Measurements from ENCODE around the gene NECTIN1. TPM values are rescaled to one million over a fixed set of nuclear protein-coding genes. Genes with fewer than 3 reads are reported as not detected.
A peak's percentile ranks its signal among the peaks of the same experiment; 100 is the strongest.

The NECTIN1 gene, protein sequence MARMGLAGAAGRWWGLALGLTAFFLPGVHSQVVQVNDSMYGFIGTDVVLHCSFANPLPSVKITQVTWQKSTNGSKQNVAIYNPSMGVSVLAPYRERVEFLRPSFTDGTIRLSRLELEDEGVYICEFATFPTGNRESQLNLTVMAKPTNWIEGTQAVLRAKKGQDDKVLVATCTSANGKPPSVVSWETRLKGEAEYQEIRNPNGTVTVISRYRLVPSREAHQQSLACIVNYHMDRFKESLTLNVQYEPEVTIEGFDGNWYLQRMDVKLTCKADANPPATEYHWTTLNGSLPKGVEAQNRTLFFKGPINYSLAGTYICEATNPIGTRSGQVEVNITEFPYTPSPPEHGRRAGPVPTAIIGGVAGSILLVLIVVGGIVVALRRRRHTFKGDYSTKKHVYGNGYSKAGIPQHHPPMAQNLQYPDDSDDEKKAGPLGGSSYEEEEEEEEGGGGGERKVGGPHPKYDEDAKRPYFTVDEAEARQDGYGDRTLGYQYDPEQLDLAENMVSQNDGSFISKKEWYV
- total RNA-seq: 10 to 100 TPM; 43.9 to 44.1 TPM
- long read RNA-seq, partial matches to known transcripts: 1 of 13 reads
- long read RNA-seq, other reads (novel, unspliced or antisense): 9 of 13 reads

DNA sequence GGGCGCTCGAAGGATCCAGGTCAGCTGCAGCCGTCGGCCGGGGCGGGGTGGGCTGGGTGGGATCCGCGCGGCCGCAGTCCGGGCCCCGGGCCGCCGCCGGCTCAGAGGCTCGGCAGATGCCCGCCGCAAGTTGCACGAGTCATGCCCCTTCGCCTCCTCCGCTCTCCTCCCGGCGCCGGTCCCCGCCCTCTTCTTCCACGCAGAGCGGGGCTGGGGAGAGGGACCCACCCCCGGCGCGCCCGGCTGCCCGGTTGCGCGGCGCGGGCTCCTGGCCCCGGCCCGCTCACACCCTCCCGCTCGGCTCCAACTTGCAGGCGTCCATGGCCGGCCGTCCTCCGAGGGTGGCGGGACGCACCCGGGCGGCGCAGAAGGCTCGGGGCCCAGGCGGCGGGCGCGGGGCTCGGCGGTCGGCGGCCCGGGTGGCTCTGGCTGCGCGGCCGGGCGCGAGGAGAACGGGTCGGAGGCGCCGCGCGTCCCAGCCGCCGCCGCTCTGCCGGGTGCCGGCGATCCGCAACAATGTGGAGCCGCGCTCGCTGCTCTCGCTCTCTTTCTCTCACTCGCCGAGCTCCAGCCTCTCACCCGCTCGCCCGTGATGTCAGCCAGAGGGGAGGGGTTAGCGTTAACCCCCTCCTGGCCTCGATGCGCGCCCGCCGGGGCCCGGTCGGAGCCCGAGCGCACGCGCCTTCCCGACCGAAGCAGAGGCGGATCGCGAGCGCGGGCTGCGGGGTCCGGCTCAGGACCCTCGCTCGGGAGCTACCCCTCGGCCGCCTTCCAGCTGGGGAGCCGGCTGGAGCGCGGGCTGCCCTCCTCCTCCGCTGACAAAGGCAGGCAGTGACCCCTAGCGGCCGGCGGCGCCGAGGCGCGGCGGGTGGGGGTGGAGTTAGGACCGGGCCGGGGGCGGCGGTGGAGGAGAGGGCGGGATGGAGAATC, at the start of gene NECTIN1:
NECTIN1 (minus strand) TSS at position 550 of the 930 bp plus-strand sequence. CDS start 647 bp downstream, outside the sequence.
- peak; percentile 82 to 93 for DNase-seq
- ATAC-seq: peak; percentile 77
- intact Hi-C loops (cut with DNase I, micrococcal nuclease): loop anchor here in 1 of 2 donors (5.0 kb wide), 1 partner anchor 62 kb away; no protein-coding TSS in a partner anchor

DNA sequence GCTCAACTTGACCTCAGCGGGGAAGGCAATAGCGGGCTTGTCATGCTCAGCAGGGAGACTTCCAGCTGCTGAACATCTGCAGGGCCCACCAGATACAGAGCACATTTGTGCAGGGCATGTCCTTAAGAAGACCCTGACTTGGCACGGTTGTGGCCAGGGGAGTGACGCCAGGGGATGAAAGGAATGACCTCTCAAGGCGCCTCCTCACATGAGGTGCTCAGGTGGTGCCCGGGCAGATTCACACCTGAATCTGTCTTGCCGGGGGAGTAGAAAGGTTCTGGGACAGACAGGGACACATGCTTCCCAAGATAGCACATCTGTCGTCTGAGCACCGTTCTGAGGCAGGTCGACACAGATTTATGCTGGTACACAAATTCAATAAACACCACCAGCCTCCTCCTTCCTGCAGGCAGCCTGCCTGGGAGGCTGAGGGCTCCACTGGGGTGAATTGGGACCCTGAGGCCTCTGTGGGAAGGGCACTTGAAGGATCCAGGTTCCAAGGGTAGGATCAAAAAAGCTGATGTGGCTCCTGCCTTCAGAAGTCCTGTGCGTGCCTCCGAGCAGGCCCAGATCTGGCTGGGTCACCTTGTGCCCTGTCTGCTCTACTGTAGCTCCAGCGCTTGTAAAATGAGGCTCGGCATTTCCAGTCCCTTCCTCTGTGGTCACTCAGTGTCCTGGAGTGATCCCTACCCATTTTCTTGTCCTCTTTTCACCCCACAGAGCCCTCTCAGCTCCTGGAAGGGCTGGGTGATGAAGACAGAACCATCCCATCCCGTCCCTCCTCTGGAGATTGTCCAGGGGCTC, 49.6 kb upstream of the NECTIN1 start:
- intact Hi-C loops (cut with DNase I, micrococcal nuclease): no loop called here
- ATAC-seq (no peak), DNase-seq (no peak)

DNA sequence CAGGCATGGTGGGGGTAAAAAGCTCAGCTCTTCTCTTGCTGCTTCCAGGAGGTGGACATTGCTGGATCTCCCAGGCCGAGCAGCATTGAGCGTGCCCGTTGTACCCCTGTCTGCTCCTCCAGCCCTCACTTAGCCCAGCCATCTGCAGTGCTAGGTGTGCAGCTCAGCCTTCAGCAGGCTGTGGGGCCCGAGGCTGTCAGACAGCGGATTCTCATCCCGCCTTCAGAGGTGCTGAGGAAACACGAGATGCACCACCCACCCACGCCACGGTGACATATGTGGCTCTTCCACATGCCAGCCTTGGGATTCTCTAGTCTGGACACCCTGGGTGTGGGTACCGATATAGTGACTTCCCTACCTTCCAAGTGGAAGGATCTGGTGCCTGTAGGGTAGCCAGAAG, 48.9 kb upstream of the NECTIN1 start:
- no peak for ATAC-seq
- intact Hi-C loops (cut with DNase I, micrococcal nuclease): no loop called here
- DNase-seq: no peak

DNA sequence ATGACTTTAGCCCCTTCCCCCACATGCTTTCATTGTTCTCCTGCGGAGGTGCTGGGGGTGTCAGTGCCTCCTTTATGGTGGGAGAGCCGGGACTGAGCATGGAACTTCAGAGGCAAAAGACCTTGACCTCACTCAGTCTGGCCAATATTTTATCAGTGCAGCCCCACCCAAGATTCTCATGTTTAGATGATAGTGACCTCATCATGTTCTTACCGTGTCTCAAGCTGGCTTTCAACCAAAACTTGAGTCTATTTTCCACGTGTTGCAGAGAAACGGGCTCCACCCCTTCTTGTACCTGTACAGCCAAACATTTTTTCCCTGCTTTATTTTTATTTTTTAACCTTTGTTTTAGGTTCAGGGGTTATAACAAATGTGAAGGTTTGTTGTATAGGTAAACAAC, 47.7 kb upstream of the NECTIN1 start:
- intact Hi-C loops (cut with DNase I, micrococcal nuclease): no loop called here
- ATAC-seq (peak; percentile 22), DNase-seq (no peak)

DNA sequence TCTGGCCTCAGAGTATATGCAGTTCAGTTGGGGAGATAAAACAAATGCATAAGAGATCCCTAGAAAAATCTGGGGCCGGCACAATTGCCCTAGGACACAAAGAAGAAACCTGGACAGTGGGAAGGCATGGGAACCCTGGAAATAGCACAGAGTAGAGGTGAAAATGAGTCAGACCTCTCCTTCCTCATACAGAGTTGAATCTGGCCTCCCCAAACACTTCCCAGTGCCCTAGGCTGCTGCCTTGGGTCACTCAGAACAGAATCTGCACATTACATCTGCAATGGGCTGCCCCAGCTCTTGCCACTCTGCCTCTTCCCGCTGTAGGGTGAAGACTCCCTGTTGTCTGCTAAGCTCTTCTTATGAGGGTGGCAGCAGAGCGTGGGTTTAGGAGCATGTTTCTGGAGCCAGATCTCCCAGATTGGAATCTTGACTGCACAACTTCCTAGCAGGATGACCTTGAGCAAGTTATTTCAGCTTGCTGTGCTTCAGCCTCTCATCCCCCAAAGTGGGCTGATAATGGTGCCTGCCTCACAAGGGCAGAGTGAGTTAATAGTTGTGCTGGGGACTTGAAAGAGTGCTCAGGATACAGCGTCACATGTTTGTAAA, 47.1 kb upstream of the NECTIN1 start:
- intact Hi-C loops (cut with DNase I, micrococcal nuclease): no loop called here
- ATAC-seq (no peak), DNase-seq (no peak)

DNA sequence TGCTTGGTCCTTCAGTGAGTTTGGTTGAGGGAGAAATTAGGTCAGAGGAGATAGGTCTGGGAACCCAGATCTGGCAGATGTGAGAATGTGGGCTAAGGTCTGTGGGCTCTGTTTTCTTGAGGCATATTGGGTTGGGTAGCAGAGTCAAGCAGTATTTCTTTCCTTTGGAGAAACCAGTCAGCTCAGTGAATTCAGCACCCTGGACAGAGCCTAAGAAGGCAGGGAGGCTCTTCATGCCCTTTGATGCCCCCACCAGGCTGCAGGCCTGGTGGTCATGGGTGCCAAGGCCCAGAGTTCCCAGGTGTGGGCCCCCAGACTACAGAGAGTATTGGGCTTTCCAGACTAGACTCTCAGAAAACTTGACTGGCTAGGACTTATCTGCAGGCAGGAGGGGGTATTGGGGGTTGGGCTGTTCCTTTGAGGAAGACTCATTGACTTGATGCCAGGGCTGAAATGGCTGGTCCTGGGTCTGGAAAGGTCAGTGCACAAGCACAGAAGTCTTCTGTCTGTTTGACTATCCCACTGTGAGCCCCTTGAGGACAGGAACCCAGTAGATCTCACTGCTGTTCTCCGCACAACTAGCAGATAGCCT, 45.3 kb upstream of the NECTIN1 start:
- intact Hi-C loops (cut with DNase I, micrococcal nuclease): no loop called here
- no peak for ATAC-seq
- DNase-seq: peak in 1 of 2 donors; percentile 16

DNA sequence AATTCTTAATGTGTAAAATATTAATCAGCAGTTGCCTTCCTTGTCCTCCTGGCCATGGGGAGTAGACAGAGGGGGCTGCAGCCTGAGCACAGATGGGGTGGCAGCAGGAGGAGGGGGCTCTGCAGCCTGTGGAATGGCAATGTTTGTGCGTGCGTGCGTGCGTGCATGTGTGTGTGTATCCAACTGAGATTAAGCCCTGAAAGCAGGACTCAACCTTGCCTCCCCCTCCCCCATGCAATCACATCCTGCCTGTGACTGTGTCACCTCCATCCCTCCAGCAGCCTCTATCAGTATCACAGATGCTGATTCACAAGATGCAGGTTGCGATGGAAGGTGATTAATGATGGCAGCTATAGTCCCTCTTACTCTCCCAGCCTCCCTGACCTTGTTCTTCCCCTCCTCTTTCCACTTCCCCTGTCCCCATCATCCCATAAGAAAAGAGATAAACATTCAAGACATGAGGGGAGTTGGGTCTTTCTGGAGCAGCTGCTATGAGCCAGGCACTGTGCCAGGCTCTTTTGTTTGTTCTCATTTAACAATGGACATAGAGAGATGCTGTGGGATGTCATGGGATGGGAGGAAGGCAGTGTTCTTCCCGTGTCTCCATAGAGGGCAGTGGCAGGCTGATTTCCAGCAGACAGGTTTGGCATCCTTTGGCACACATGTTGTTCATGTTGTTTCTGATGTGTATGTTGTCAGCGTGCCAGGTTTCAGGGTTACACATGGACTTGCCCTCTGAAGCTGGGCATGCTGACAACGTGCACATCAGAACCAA, 43.8 kb upstream of the NECTIN1 start:
- no peak for ATAC-seq
- DNase-seq: no peak
- intact Hi-C loops (cut with DNase I, micrococcal nuclease): no loop called here

DNA sequence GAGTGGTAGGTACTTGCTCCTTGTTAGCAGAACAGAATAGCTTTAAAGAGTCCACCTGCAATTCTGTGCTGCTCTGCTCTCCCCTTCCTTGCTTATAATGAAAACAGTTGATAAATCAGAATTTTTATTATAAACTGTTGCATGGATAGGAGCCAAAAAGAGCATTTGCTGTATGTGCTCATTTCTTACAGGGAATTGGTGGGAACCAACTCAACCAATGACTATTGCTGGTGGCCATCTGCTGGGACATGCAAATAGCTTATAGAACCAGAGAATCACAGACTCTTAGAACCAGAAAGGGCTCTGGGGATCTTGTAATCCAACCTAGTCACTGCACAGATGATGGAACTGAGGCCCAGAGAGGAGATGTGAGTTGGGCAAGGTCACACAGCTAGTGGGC, 43.1 kb upstream of the NECTIN1 start:
- no peak for ATAC-seq
- no peak for DNase-seq
- intact Hi-C loops (cut with DNase I, micrococcal nuclease): no loop called here

DNA sequence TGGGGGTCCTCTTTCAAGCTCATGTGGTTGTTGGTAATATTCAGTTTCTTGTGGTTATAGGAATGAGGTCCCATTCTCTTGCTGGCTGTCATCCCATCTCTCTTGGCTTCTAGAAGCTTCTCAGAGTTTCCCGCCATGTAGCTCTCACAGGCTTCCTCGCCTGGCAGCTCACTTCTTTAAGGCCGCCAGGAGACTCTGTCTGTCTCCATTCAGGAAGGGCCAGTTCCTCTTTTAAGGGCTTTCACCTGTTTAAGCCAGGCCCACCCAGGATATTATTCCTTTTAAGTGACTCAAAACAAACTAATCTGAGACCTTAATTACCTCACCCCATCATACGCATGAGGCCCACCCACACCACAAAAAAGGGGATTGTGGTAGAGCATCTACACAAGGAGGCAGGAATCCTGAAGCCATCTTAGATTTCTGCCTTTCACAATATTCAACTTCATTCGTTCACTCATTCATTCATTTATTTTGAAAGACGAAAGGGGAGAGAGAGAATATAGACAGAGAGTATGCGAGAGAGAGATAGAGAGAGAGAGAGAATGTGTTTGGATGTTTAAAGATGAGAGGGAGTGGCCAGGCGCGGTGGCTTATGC, 42.3 kb upstream of the NECTIN1 start:
- intact Hi-C loops (cut with DNase I, micrococcal nuclease): no loop called here
- DNase-seq (no peak), ATAC-seq (no peak)

DNA sequence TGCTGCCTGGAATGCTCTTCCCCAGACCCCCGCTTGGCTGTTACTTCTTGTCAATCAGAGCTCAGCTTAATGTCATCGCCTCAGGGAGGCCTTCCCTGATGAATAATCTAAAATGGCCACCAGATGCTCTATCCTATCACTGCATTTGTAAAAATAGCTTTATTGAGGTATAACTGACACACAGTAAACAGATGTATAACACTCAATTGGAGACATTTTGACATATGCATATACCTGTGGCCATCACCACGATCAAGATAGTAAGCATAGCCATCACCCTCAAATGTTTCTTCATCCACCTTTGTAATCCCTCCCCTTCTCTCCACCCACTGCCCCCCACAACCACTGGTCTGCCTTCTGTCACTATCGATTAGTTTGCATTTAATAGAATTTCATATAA, 36.6 kb upstream of the NECTIN1 start:
- DNase-seq: no peak
- intact Hi-C loops (cut with DNase I, micrococcal nuclease): no loop called here
- no peak for ATAC-seq

DNA sequence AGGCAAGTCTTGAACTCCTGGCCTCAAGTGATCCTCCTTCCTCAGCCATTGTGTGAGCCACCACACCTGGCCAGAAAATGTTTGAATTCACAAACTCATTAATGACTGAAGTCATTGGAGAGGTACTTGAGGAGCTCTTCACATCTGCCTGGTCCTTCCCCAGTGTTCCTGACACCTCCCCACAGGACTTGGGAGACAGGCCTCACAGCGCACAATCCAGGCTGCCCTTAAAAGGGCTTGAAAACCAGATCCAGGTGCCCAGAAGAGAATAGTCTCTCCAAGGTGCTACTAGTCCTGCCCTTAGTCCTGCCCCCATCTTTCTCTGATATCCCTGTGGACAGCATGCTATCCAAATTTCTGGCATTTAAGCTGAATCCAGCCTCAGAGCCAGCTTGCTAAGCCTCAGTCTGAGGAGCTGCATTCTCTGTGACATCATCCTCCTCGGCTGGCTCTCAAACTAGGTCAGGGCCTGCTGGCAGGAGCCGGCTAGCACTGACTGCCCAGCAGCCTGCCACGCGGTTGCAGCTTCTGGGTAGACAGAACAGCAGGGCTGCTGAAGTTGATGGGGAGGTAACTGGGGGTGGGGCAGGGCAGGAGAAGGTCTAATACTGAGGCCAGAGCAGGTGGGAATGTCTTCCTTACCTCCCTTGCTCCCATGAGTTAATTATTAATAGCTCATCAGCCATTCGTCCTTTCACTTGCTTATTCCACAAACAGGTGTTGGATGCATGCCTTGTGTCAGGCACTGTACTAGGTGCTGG, 35.3 kb upstream of the NECTIN1 start:
- ATAC-seq (peak; percentile 44), DNase-seq (peak in 1 of 2 donors; percentile 17)
- intact Hi-C loops (cut with DNase I, micrococcal nuclease): no loop called here

DNA sequence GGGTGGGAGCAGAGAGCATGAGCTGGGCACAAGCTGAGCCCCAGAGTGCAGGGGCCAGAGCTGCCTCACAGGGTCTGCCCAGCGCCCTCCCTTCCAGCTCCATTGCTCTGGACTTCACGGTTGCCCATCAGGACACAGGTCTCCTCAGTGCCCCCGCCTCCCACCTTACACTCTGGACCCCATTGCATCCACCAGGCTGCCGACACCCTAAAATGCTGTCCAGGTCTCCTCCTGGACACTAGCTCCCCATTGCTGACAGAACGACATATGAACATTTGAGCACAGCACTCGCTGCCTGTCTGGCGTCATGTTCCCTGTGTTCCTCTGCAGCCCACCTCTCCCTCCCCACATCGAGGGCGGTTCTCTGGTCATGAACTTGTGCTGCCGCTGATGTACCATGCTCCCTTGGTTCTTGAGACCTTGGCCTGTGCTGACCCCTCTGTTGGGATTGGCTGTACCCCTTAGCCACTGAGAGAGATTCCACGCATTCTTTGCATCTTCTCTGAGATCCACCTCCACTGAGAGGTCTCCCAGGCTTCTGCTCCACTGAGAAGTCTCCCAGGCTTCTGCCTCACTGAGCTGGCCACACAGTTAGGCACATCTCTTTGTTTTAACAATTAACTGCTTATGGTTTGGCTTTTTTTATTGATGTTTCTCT, 34.2 kb upstream of the NECTIN1 start:
- DNase-seq (no peak), ATAC-seq (no peak)
- intact Hi-C loops (cut with DNase I, micrococcal nuclease): no loop called here

DNA sequence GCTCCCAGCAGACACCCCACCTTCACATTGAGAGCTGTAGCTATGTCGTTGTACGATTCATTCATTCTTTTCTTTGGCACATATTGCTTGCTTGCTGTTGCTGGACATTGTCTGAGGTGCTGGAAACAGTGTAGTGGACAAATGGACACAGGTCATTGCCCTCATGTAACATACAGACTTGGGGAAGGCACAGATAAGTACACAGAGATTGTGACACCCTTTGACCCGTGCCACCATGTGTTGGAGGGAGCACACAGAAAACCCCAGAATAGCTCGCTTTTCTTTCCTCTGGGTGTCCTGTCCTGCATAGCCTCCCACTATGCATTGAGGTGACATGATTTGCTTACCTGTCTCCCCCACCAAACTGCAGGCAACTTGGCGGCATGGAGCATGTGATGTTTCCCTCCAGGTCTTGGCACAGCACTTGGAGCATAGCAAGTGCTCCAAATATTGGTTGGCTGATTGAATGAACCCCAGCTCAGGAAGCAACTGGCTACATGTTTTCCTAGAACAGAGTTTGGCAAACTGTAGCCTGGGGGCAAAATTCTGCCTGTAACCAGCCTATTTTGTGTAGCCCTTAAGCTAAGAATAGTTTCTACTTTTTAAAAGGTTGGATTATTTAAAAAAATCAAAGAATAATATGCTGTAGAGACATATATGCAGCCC, 30.9 kb upstream of the NECTIN1 start:
- no peak for DNase-seq
- ATAC-seq: no peak
- intact Hi-C loops (cut with DNase I, micrococcal nuclease): no loop called here

DNA sequence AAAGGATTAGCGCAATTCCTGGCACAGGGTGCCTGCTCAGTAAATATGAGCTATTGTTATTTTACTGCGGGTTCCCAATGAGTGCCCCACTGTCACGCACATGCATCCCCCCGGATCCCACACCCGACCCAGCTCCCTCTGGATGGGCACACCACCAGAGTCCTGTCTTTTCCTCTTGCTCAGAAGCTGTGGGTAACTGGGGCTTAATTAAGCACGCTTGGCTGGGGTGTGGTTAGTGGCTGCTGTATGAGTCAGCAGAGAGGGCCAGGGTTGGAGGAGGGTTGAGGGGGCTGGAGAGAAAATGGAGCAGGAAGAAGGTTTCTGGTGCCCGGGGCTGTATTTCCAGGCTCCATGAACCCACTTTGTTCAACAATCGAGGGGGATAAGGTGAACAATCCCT, 30.3 kb upstream of the NECTIN1 start:
- no peak for ATAC-seq
- no peak for DNase-seq
- intact Hi-C loops (cut with DNase I, micrococcal nuclease): no loop called here

DNA sequence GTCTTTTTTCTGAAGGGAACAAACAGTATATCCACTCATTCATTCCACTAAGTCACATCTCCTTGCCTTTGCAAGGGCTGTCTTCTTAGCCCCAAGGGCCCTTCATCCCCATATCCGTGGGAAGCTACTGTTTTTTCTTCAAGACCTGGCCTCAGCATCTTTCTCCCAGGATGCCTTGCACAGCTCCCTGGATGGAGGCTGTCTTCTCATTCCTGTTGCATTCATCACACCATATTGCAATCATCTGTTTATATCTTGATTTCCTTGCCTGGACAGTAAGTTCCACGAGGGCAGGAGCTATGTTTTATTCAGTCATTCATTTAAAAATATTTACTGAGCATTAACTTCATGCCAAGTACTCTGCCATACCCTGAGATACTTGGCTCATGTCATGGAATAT, 29.3 kb upstream of the NECTIN1 start:
- intact Hi-C loops (cut with DNase I, micrococcal nuclease): no loop called here
- ATAC-seq (no peak), DNase-seq (no peak)

All from left colon (tissue), 2 donors.